ENCODE measurements around the gene CERS4. TPM values are rescaled to one million over a fixed set of nuclear protein-coding genes. Genes with fewer than 3 reads are reported as not detected.

Gene CERS4
- total and polyA plus RNA-seq, 2 of the 8 experiments (the other 6 are each of a cell fraction or from before 2014, with no cell fraction given), result 88.2 to 179 TPM

DNA sequence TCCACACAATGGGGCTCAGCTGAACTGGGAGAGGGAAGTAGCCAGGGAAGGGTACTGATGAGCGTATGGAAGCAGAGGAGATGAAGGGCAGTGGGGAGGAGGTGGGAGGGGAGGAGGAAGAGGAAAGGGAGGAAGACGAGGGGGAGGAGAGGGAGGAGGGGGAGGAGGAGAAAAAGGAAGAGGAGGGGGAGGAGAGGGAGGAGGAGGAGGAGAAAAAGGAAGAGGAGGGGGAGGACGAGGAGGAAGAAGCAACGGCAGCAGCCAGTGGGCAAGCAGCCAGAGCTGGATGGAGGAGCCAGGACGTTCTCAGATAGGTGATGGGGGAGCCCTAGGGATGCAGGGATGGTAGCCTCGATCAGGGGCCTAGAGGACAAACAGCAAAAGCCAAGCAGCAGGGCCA lies 5.6 kb downstream of the CERS4 start:
- H3K23me2 ChIP-seq (ENCODE audit: low read depth, low read length), result peaks cover 9% of the 10 kb centered on the region
- ChIA-PET POLR2A (ENCODE audit: partially characterized antibody) (interaction anchor here (1.0 to 1.2 kb wide), 2 partner anchors 14 to 27 kb away, joined by 3 to 4 read pairs; no protein-coding TSS in a partner anchor), CTCF (ENCODE audit: partially characterized antibody) (interaction anchor here (0.6 kb wide), 1 partner anchor 22 kb away, joined by 3 read pairs; no protein-coding TSS in a partner anchor)
- H2AFZ ChIP-seq (ENCODE audit: low read length), result no peak overlapping the region
- no peak for FAIRE-seq
- DNase-seq (ENCODE audit: low read depth in 1 of 2, low spot score in 2 of 2), result no peak
- no peak overlapping the region for H2BK20ac ChIP-seq (ENCODE audit: low read length)
- peak overlapping the region; percentile 12 for H4K5ac ChIP-seq (ENCODE audit: insufficient read length, low read depth, low read length)
- H2BK12ac ChIP-seq (ENCODE audit: low read depth, low read length), result no peak overlapping the region
- no peak overlapping the region for H3K27ac ChIP-seq (ENCODE audit: low read depth, low read length)
- no peak overlapping the region for H3K4me2 ChIP-seq (ENCODE audit: insufficient read depth in 1 of 2, low read depth in 2 of 2, low read length in 2 of 2)
- peak overlapping the region; percentile 39 for H4K91ac ChIP-seq (replicated peaks; ENCODE audit: insufficient read length, low read length)
- H3K36me3 ChIP-seq (ENCODE audit: control insufficient read depth in 2 of 4, insufficient read depth in 4 of 4, low read length in 3 of 4), result peaks cover 0 to 3% (median 0%) of the 10 kb centered on the region in 4 experiments; a peak in 3 of 8 replicates
- no peak overlapping the region for H3K18ac ChIP-seq (ENCODE audit: extremely low read depth, low read length)
- no peaks in the 10 kb centered on the region for H3K9me3 ChIP-seq (ENCODE audit: insufficient read depth in 2 of 2, low read depth in 1 of 2, low read length in 1 of 2)
- no peak overlapping the region for H3K4me3 ChIP-seq (ENCODE audit: extremely low read depth in 1 of 4, insufficient read depth in 2 of 4, low read depth in 3 of 4, low read length in 4 of 4)
- peak overlapping the region; percentile 22; the same call in 1 of the 2 replicates for H2BK5ac ChIP-seq (ENCODE audit: low read depth, low read length)
- no peak overlapping the region for H2BK15ac ChIP-seq (ENCODE audit: low read length)
- H2AK5ac ChIP-seq (ENCODE audit: low read depth, low read length), result no peak overlapping the region
- peaks cover 31% of the 10 kb centered on the region for H3K79me1 ChIP-seq (ENCODE audit: low read depth, low read length)
- H2BK120ac ChIP-seq (replicated peaks; ENCODE audit: low read depth, low read length), result no peak overlapping the region
- H3K23ac ChIP-seq (ENCODE audit: insufficient read length), result no peak overlapping the region
- peaks cover 9 to 29% of the 10 kb centered on the region in 2 experiments for H4K20me1 ChIP-seq (replicated peaks in 1 of 2; ENCODE audit: control insufficient read depth in 1 of 2, insufficient read depth in 2 of 2, low read length in 2 of 2)
- no peak overlapping the region for H3K56ac ChIP-seq (replicated peaks; ENCODE audit: insufficient read length, low read depth, low read length)
- H3K14ac ChIP-seq (ENCODE audit: insufficient read length), result no peak overlapping the region
- no peaks in the 10 kb centered on the region for H3K27me3 ChIP-seq (replicated peaks in 1 of 4; ENCODE audit: control insufficient read depth in 3 of 4, extremely low read depth in 1 of 4, insufficient read depth in 3 of 4, low read length in 3 of 4)
- peaks cover 0 to 10% (median 1%) of the 10 kb centered on the region in 4 experiments; a peak in 5 of 7 replicates for H3K4me1 ChIP-seq (replicated peaks in 1 of 4; ENCODE audit: control insufficient read depth in 3 of 4, insufficient read depth in 4 of 4, low read length in 3 of 4)
- H3K4ac ChIP-seq (replicated peaks; ENCODE audit: insufficient read length, low read depth, low read length), result no peak overlapping the region
- WGBS, 2 experiments (ENCODE audit: extremely low coverage in 1 of 2, insufficient coverage in 1 of 2, insufficient read length in 1 of 2, insufficient replicate concordance in 2 of 2, low coverage in 1 of 2, low lambda C conversion rate in 2 of 2, missing lambda C conversion rate in 1 of 2), result 68% methylated on average over 3 of the region's 6 CpGs; no CpG with 5 or more reads in 1 of the 2 experiments
- H3K9ac ChIP-seq (replicated peaks in 1 of 4; ENCODE audit: extremely low read depth in 1 of 4, low read depth in 3 of 4, low read length in 3 of 4), result no peak overlapping the region
- no peak overlapping the region for H4K8ac ChIP-seq (ENCODE audit: extremely low read depth, insufficient read depth, low read length)
- H3K79me2 ChIP-seq (ENCODE audit: control insufficient read depth in 1 of 2, insufficient read depth in 2 of 2, low read length in 2 of 2), result peaks cover 8 to 81% of the 10 kb centered on the region in 2 experiments
- no peak for TF ChIP-seq KDM4A (IDR thresholded peaks at IDR 0.05; ENCODE audit: low read depth, low read length, severe bottlenecking)
